GM21619 (cell line): Measurements from ENCODE around the gene SLC1A4.

Experiments
- ATAC-seq: cut with Tn5 transposase; IDR thresholded peaks from one replicate; pipeline ENCODE4 v1.9.1; 2021; ENCODE audit not compliant: unreplicated experiment

Gene SLC1A4

GRCh38 chr2:65070172-65070830, 81.1 kb downstream of the SLC1A4 start:
- no peak for ATAC-seq

DNA sequence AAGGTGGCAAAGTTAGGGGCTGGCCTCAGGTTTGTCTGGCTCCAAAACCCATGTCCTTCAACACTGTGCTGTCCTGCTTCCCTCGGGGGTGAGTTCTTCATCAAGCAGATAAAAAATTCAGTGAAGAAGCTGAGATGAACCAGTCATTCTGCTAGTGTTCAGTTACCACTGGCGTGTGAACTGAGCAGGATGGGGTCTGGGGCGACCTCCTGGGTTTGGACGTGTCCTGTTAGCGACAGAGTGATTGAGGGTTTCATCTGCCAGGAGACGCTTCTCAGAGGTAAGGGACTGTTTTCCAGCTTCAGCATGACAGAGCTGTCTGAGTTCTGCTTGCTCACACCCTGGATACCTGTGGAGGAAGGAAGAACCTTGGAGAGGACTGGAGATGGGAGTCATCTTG, 81.7 kb downstream of the SLC1A4 start:
- no peak for ATAC-seq

GRCh38 chr2:65071499-65072180, 82.4 kb downstream of the SLC1A4 start:
- no peak for ATAC-seq

DNA sequence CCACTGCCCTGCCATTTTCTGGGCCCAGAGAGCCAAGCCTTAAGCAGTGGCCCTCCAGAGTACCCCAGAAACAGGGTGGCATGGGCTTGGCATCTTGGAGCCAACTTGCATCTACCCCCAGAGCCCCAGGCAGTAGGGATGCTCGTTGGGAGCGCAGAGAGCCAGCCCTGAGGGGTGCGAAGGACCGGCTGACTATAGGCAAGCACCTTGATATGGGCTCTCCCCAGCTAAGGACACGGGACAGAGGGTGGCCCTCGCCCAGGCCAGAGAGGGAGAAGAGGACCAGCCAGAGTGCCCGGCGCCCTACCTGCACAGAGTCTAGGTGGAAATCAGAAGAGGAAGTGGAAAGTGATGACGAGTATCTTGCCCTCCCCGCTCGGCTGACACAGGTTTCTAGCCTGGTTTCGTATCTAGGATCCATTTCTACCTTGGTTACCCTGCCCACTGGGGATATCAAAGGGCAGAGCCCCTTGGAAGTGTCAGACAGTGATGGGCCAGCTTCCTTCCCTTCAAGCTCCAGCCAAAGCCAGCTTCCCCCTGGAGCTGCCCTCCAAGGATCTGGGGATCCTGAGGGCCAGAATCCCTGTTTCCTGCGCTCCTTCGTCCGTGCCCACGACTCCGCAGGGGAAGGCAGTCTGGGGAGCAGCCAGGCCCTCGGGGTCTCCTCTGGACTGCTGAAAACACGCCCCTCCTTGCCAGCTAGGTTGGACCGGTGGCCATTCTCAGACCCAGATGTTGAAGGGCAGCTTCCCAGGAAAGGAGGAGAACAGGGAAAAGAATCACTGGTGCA, 83.2 kb downstream of the SLC1A4 start:
- no peak for ATAC-seq
